GM19328 (cell line): ENCODE data around the gene RGL1.
A peak's percentile ranks its signal among the peaks of the same experiment; 100 is the strongest.

Experiments used
- ATAC-seq: cut with Tn5 transposase; IDR thresholded peaks from one replicate; pipeline ENCODE4 v1.9.1; 2021; ENCODE audit warnings: mild to moderate bottlenecking, moderate library complexity; ENCODE audit not compliant: unreplicated experiment

The RGL1 gene

GRCh38 chr1:183817576-183818288 is 12.8 kb downstream of the RGL1 start:
- ATAC-seq: no peak

- no peak for ATAC-seq
These were observed 14.1 kb downstream of the RGL1 start for GRCh38 chr1:183819059-183819458.

GRCh38 chr1:183821309-183821888 is 16.5 kb downstream of the RGL1 start:
- no peak for ATAC-seq

GRCh38 chr1:183821889-183822611 is 17.1 kb downstream of the RGL1 start:
- ATAC-seq: no peak

- no peak for ATAC-seq
These were observed 19.4 kb downstream of the RGL1 start for GRCh38 chr1:183824291-183824690.

GRCh38 chr1:183827801-183828200 is 22.9 kb downstream of the RGL1 start:
- ATAC-seq: no peak

- ATAC-seq: no peak
These were observed 25.5 kb downstream of the RGL1 start for GRCh38 chr1:183830389-183830788.

GRCh38 chr1:183831311-183831710 is 26.4 kb downstream of the RGL1 start:
- ATAC-seq: no peak

- no peak for ATAC-seq
These were observed 27.5 kb downstream of the RGL1 start for GRCh38 chr1:183832459-183832858.

- no peak for ATAC-seq
These were observed 29.6 kb downstream of the RGL1 start for GRCh38 chr1:183834568-183834967.

GRCh38 chr1:183836598-183836997 is 31.7 kb downstream of the RGL1 start:
- ATAC-seq: no peak

- ATAC-seq: no peak
These were observed 32.1 kb downstream of the RGL1 start for GRCh38 chr1:183837062-183837461.

GRCh38 chr1:183838221-183838620 is 33.3 kb downstream of the RGL1 start:
- ATAC-seq: no peak

- ATAC-seq: no peak
These were observed 35.2 kb downstream of the RGL1 start for GRCh38 chr1:183840140-183840539.

GRCh38 chr1:183841550-183841949 is 36.6 kb downstream of the RGL1 start:
- no peak for ATAC-seq

- peak; percentile 85 for ATAC-seq
These were observed 37.3 kb downstream of the RGL1 start for GRCh38 chr1:183841950-183842794.

- peak; percentile 35 for ATAC-seq
These were observed 37.9 kb downstream of the RGL1 start for GRCh38 chr1:183842795-183843144.

- no peak for ATAC-seq
These were observed 39.9 kb downstream of the RGL1 start for GRCh38 chr1:183844806-183845205.

GRCh38 chr1:183845681-183846080 is 40.8 kb downstream of the RGL1 start:
- no peak for ATAC-seq

- ATAC-seq: no peak
These were observed 42.7 kb downstream of the RGL1 start for GRCh38 chr1:183847641-183848040.

- ATAC-seq: no peak
These were observed 45.9 kb downstream of the RGL1 start for GRCh38 chr1:183850852-183851251.
